ENCODE results near the gene NEUROG2. TPM values are rescaled to one million over a fixed set of nuclear protein-coding genes. Genes with fewer than 3 reads are reported as not detected.
"Not testable (repeated sequence)": the region's sequence is repeated elsewhere in the genome, so short reads cannot be mapped to it uniquely, and the experiment has no call there.

NEUROG2 gene
- total RNA-seq, 1 donor from 2014 or later: 0.09 TPM

GRCh38 chr4:112557676-112558411 is 41.9 kb upstream of the NEUROG2 start:
- Histone ChIP-seq H3K79me2 (ENCODE audit: low read depth) (no peaks in the 10 kb centered on the region), H3K27ac (no peak overlapping the region), H3K4me3 (no peak overlapping the region), H3K27me3 (no peaks in the 10 kb centered on the region), H4K20me1 (ENCODE audit: low read depth) (no peaks in the 10 kb centered on the region), H3K4me2 (no peak overlapping the region), H3K9me3 (ENCODE audit: low read depth) (no peaks in the 10 kb centered on the region), H3F3A (ENCODE audit: low read depth) (no peaks in the 10 kb centered on the region), H3K4me1 (no peaks in the 10 kb centered on the region), H3K9ac (no peak overlapping the region), H3K36me3 (peaks cover 19% of the 10 kb centered on the region), H2AFZ (replicated peaks) (no peak overlapping the region)
- Mint-ChIP-seq H3K4me3 (no peak overlapping the region), H3K9me3 (no peaks in the 10 kb centered on the region), H3K27me3 (ENCODE audit: insufficient read depth, low read depth) (no peaks in the 10 kb centered on the region), H3K36me3 (peaks cover 18% of the 10 kb centered on the region), H3K4me1 (no peaks in the 10 kb centered on the region), H3K27ac (no peak overlapping the region)
- TF ChIP-seq CTCF (IDR thresholded peaks at IDR 0.05) (no peak), EZH2phosphoT487 (IDR thresholded peaks at IDR 0.05) (no peak), EZH2 (IDR thresholded peaks at IDR 0.05) (no peak)
- no peak for DNase-seq (ENCODE audit: low spot score)

GRCh38 chr4:112554271-112554670 is 38.3 kb upstream of the NEUROG2 start:
- H4K20me1 ChIP-seq (ENCODE audit: low read depth); H3K4me1 Mint-ChIP-seq; H3K27ac Mint-ChIP-seq: not testable (repeated sequence)

GRCh38 chr4:112552668-112553067 is 36.7 kb upstream of the NEUROG2 start:
- Histone ChIP-seq H3K4me3 (no peak overlapping the region), H3K9ac (no peak overlapping the region), H3K36me3 (peaks cover 7% of the 10 kb centered on the region), H3K27ac (no peak overlapping the region), H3K27me3 (no peaks in the 10 kb centered on the region), H4K20me1 (ENCODE audit: low read depth) (no peaks in the 10 kb centered on the region), H3K4me2 (no peak overlapping the region), H2AFZ (replicated peaks) (no peak overlapping the region), H3K9me3 (ENCODE audit: low read depth) (no peaks in the 10 kb centered on the region), H3K4me1 (no peaks in the 10 kb centered on the region), H3F3A (ENCODE audit: low read depth) (peaks cover 9% of the 10 kb centered on the region), H3K79me2 (ENCODE audit: low read depth) (no peaks in the 10 kb centered on the region)
- Mint-ChIP-seq H3K4me3 (no peak overlapping the region), H3K27me3 (ENCODE audit: insufficient read depth, low read depth) (no peaks in the 10 kb centered on the region), H3K4me1 (no peaks in the 10 kb centered on the region), H3K9me3 (no peaks in the 10 kb centered on the region), H3K27ac (no peak overlapping the region), H3K36me3 (peaks cover 7% of the 10 kb centered on the region)
- no peak for TF ChIP-seq CTCF (IDR thresholded peaks at IDR 0.05)
- TF ChIP-seq EZH2 (IDR thresholded peaks at IDR 0.05): no peak
- TF ChIP-seq EZH2phosphoT487 (IDR thresholded peaks at IDR 0.05): no peak
- DNase-seq (ENCODE audit: low spot score): no peak

More at GRCh38 chr4:112554271-112554670, 38.3 kb upstream of the NEUROG2 start:
- not testable (repeated sequence) for H3K4me3 Mint-ChIP-seq; H3K9me3 ChIP-seq (ENCODE audit: low read depth); H3K4me2 ChIP-seq; DNase-seq (ENCODE audit: low spot score); H3K9me3 Mint-ChIP-seq; H3K4me1 ChIP-seq; H3K4me3 ChIP-seq; H3K27me3 ChIP-seq; H3K27me3 Mint-ChIP-seq (ENCODE audit: insufficient read depth, low read depth); H3K79me2 ChIP-seq (ENCODE audit: low read depth); H3K9ac ChIP-seq; H3K27ac ChIP-seq; H2AFZ ChIP-seq (replicated peaks); H3F3A ChIP-seq (ENCODE audit: low read depth); H3K36me3 ChIP-seq
- H3K36me3 Mint-ChIP-seq: peaks cover 15% of the 10 kb centered on the region

- no peak overlapping the region for H3K4me3 ChIP-seq
- H2AFZ ChIP-seq (replicated peaks): no peak overlapping the region
- Mint-ChIP-seq H3K27me3 (ENCODE audit: insufficient read depth, low read depth) (no peaks in the 10 kb centered on the region), H3K4me1 (peaks cover 2% of the 10 kb centered on the region), H3K36me3 (peaks cover 6% of the 10 kb centered on the region), H3K9me3 (no peaks in the 10 kb centered on the region), H3K4me3 (no peak overlapping the region), H3K27ac (no peak overlapping the region)
- peaks cover 14% of the 10 kb centered on the region for H3F3A ChIP-seq (ENCODE audit: low read depth)
- no peaks in the 10 kb centered on the region for H3K79me2 ChIP-seq (ENCODE audit: low read depth)
- no peak for TF ChIP-seq EZH2 (IDR thresholded peaks at IDR 0.05)
- TF ChIP-seq EZH2phosphoT487 (IDR thresholded peaks at IDR 0.05): no peak
- TF ChIP-seq CTCF (IDR thresholded peaks at IDR 0.05): no peak
- no peak overlapping the region for H3K4me2 ChIP-seq
- no peaks in the 10 kb centered on the region for H3K9me3 ChIP-seq (ENCODE audit: low read depth)
- no peaks in the 10 kb centered on the region for H3K27me3 ChIP-seq
- DNase-seq (ENCODE audit: low spot score): no peak
- peaks cover 9% of the 10 kb centered on the region for H3K4me1 ChIP-seq
- no peak overlapping the region for H3K27ac ChIP-seq
- H3K36me3 ChIP-seq: peaks cover 11% of the 10 kb centered on the region
- H4K20me1 ChIP-seq (ENCODE audit: low read depth): no peaks in the 10 kb centered on the region
- no peak overlapping the region for H3K9ac ChIP-seq
Measured at GRCh38 chr4:112550728-112551127, 34.7 kb upstream of the NEUROG2 start.
